Neural cell (in vitro differentiated cells): ENCODE results near the gene USP11.

Source experiments
- EZH2 ChIP-seq: fragments of 200-600, 300-800 bp; shearing (Covaris generic), sonication (generic); IDR thresholded peaks from 2 replicates; pipeline ENCODE4 v1.6.1; 2014; ENCODE audit warnings: antibody characterized with exemption, low read length, borderline replicate concordance, mild to moderate bottlenecking; ENCODE audit not compliant: insufficient read depth, poor library complexity, severe bottlenecking
- POLR2AphosphoS5 ChIP-seq: IDR thresholded peaks from 2 replicates; pipeline ENCODE4 v1.6.1; 2012
- TF ChIP-seq, protein P1 (sequence below): fragments of 450-650 bp; IDR thresholded peaks from 2 replicates; pipeline ENCODE4 v1.5.1; 2014; ENCODE audit warnings: antibody characterized with exemption, mild to moderate bottlenecking, moderate library complexity; ENCODE audit not compliant: poor library complexity, severe bottlenecking

DNA sequence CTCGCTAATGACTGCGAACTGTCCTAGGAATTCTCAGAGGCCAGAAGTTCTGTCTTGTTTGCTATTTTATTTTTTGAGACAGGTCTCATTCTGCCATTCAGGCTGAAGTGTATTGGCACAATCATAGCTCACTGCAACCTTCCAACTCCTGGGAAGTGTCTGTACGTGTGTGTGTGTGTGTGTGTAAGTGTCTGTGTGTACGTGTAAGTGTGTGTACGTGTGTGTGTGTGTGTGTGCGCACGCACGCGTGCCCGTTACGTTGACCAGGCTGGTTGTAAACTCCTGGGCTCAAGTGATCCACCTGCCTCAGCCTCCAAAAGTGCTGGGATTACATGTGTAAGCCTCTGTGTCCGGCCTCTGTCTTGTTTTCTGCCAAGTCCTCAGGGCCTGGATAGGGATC lies 24.7 kb upstream of the USP11 start:
- TF ChIP-seq EZH2: no peak
- TF ChIP-seq, protein P1, sequence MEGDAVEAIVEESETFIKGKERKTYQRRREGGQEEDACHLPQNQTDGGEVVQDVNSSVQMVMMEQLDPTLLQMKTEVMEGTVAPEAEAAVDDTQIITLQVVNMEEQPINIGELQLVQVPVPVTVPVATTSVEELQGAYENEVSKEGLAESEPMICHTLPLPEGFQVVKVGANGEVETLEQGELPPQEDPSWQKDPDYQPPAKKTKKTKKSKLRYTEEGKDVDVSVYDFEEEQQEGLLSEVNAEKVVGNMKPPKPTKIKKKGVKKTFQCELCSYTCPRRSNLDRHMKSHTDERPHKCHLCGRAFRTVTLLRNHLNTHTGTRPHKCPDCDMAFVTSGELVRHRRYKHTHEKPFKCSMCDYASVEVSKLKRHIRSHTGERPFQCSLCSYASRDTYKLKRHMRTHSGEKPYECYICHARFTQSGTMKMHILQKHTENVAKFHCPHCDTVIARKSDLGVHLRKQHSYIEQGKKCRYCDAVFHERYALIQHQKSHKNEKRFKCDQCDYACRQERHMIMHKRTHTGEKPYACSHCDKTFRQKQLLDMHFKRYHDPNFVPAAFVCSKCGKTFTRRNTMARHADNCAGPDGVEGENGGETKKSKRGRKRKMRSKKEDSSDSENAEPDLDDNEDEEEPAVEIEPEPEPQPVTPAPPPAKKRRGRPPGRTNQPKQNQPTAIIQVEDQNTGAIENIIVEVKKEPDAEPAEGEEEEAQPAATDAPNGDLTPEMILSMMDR: no peak
- no peak for TF ChIP-seq POLR2AphosphoS5
